GM18909 (cell line): ENCODE measurements around the gene MORF4L2.

Experiments
- ATAC-seq: cut with Tn5 transposase; IDR thresholded peaks from one replicate; pipeline ENCODE4 v1.9.1; 2021; ENCODE audit warnings: mild to moderate bottlenecking; ENCODE audit not compliant: unreplicated experiment, poor library complexity

Gene MORF4L2

DNA sequence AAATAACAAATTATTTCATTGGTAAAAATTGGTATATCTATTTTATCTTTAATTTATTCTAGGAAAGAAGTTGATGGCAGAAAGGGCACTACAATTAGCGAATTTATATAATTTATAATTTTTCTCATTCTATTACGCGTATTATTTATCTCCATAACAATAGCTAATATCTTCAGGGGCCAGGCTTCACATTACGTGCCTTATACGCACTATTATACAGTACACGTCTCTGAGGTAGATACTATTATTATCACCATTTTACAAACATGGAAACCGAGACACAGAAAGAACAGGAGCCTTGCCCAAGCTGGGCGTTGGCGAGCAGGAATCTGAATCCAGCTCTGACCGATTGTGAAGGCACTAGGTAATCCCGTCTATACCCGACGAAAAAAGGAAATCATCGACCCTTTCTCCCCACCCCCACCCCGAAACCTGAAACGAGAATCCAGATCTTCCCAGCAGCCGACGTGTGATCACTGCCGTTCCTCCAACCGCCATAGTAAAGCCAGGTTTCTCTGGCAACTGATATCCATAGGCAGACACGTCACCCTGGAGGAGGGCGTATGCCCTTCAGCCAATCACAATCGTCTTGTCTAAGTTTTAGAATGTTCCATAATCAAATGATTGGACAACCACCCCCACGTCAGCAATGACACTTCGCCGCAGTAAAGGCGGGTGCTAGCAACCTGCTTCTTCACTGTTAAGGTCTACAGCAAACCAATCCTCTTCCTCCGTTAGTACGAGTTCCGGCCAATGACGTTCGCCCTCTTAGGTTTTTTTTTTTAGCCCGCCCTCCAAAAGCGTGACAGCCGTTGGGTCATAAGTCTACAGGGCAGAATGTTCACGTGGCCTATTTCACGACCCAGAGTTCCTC is at the start of gene MORF4L2:
Gene MORF4L2 (minus strand): TSS at position 501 of the 874 bp plus-strand sequence. CDS start 9,672 bp downstream, outside the sequence.
- peak; percentile 94 for ATAC-seq

- no peak for ATAC-seq
These were observed 47.7 kb upstream of the MORF4L2 start for GRCh38 chrX:103734125-103734760.

DNA sequence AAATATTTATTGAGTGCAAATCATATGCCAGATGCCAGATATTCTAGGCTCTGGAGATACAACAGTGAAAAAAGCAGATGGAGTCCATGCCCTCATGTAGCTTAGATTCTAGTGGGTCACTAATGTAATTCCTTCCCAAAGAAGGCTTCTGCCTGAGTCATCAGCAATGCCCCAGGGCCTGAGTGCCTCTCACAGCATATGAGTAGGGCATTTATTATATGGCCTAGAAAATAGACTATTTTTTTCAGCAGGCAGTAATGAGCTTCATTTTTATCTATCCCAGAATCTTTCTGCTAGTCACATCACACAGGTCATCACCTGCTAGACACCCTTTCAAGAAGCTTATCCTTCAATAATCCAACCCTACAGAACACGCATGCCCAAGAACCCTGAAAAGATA is 46.5 kb upstream of the MORF4L2 start:
- no peak for ATAC-seq

DNA sequence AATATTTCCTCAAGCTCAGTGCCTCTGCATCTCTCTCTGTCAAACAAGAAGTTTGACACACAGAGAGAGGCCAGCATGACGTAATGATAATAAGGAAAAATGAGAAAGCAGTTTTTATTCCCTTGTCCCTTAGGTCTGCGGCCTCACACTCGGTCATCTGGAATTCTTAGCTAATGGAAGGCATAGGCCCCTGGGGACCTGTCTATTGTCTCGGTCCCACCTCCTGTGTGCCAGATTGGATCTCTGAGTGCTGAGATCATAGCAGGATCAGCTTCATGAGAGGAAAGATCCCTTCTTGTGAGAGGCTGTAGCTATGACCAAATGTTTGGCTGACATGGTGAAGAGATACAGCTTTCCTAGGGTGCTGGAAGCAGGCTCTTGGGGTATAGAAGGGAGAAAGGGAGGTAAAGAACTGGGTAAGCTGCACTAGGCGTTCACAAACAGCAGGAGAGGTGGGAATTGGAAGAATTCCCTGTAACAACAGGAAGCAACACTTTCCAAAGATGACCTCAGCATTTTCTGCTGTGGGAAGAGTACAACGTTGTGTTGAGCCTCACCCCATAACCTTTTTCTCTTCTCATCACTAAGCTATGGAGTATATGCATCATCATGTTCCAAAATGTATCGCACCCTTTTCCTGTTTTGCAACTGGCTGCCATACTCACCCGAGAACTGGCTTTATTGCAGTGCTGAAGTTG is 44.4 kb upstream of the MORF4L2 start:
- ATAC-seq = no peak

DNA sequence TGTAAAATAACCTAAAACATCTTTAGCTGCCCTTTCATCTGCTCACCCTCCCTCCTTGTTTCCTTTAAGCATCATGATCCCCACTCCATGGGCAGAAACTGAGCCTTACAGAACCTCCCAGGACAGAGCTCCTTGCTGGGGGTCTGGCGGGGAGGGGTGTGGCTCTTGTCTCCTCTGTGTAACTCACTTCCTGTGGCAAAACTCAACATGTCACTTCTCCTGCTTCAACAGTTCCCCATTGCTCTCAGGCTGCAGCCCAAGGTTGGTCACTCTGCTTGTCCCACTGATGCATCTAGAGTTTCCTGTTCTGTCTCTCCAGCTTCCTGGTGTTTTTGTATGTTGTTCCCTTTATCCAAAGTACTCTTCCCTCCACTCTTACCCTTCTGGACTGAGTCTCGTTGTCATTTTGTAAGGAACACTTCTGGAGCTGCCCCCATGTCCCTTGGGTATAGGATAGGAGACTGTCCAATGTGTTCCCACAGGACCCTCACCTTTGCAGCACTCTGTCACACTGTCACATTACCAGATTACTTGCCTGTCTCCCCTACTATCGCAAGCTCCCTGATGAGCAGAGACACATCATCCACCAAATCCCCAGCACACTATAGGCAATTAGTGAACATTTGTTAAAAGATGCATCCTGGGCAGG is 43.8 kb upstream of the MORF4L2 start:
- no peak for ATAC-seq

DNA sequence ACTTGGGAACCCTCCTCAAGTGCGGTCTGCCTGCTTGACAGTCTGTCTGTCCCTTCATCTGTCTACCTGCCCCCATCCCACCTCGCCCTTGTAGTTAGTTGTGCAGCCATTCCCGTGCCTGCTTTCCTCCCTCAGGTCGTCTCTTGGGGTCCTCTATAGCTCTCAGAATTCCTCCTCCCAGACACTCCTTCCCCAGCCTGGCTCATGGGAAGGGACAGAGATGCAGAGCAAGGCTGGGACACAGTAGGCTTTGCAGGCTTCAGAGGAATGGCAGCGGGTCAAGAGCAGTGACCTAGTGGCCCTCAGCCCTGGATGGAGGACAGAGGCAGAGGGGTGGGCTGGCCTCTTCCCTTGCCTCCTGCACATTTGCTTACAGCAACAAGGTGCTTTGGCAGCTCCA is 42.5 kb upstream of the MORF4L2 start:
- no peak for ATAC-seq

- ATAC-seq = no peak
These were observed 40.6 kb upstream of the MORF4L2 start for GRCh38 chrX:103727115-103727514.

DNA sequence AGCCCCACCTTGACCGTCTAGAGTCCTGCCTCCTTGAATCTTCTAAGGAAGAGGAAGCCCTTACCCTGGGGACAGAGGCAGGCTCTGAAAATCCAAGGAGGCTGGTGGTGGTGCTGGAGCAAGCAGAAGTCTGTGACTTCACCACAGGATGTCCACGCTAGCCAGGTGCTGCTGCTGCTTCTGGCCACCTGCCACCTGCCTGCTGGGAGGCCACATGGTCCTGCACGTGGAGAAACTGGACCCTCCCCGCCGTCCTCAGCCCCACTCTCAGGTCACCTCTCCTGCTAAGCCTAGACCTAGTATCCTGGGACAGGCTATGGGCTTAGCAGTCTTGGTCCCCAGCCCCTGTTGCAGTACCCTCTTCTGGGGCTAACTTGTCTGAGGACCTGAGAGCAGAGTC is 40.0 kb upstream of the MORF4L2 start:
- ATAC-seq = no peak

DNA sequence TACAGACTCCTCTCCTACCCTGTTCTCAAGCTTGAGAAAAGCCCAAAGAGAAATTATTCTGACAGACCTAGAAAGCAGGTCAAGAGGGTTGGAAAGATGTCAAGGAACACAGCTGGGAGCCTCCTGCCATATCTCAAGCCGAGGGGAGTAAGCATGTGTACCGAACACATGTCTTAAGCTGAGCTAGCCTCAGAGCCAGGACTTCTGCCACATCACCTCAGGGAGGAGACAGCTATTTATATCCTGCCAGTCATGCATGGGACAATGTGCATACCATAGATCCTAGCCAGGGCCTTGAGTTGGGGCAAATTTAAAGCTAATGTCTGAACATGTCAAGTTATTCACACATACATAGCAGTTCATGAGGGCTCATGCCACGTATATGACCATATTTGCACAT is 36.0 kb upstream of the MORF4L2 start:
- ATAC-seq = no peak

DNA sequence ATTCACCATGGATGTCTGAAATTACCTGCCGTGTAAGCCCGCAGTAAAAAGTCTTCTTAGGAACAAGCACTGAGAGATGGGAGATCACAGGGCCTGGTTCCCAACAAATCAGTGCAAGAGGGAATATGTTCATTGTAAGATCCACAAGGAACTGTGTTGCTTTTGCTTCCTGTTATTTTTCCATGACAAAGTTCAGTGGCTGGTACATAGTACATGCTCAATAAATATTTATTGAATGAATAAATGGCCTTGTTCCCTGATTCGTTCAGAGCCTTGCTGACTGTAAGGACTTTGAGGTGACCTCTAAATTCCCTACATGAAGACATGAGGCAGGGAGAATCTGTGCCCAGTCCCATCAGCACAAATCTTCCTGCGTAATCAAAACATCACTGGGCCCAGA is 31.6 kb upstream of the MORF4L2 start:
- no peak for ATAC-seq

DNA sequence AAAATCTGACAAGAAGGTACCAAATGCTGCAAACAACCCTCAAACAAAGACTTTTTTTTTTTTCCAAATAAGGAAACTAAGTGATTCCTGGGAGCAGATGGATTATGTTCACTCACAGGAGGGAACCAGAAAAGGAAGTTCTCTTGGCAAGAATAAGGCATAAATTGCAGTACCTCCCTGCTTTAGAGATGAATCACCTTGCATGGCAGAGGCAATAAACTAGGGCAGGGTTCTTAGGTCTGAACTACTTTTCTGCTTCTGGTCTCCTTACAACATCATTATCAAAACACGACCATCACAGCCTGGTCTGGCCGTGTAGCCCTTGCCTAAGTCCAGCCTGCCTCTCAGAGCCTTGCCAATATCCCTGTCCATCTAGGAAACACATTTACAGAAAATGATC is 30.5 kb upstream of the MORF4L2 start:
- no peak for ATAC-seq

- no peak for ATAC-seq
These were observed 24.1 kb upstream of the MORF4L2 start, which contains the start of gene TMEM31 for GRCh38 chrX:103710609-103711008. Gene TMEM31 (plus strand): TSS chrX:103710909. CDS start chrX:103712259, 1,350 bp downstream.

- no peak for ATAC-seq
These were observed 18.4 kb upstream of the MORF4L2 start for GRCh38 chrX:103704863-103705262.

- ATAC-seq = no peak
These were observed 12.7 kb upstream of the MORF4L2 start for GRCh38 chrX:103699243-103699642.

DNA sequence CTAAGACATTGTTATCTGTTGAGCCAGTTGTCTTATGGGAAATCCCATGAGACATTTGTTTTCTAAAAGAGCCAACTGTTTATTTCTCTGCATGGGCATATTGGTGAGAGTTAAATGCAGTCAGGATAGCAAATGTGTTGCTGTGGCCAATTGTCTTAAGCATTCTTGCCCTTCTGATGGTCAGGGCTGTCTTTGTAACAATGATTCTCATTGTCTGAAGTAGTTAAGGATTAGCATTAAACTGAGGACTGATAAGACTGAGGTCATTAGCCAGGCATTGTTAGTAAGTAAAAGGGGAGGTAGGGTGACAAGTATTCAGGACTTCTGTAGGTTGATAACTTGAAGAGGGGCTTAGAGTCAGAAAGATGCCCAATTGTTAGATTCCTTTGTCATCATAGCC is 11.2 kb upstream of the MORF4L2 start:
- ATAC-seq = no peak

- no peak for ATAC-seq
These were observed 4.6 kb upstream of the MORF4L2 start for GRCh38 chrX:103691059-103691458.

- no peak for ATAC-seq
These were observed 2.4 kb upstream of the MORF4L2 start for GRCh38 chrX:103688946-103689345.

DNA sequence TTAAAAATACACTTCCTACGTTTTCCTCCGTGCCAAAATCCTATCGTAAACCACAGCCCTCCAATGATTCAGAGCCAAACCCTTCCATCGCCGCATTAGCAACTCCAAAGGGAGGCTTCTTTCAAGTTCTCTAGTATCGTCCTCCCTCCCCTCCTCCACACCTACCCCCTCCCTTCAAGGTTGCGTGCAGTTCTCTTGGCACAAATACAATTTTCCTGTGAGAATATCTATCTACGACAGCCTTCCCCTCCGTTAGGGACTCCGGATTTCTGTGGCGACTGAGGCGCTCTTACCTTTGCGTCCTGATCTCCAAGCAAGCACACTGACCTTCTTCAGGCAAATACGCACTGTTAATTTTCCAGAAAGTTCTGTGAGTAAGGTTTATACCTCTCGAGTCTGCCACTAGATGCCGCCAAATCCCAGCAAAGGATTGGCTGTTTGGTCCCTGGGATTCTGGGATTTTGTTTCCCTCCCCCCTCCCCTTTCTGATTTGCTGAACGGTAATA is 1.2 kb upstream of the MORF4L2 start:
- no peak for ATAC-seq

- ATAC-seq = peak; percentile 52
These were observed 685 bp upstream of the MORF4L2 start for GRCh38 chrX:103687073-103687695.

GRCh38 chrX:103685396-103685795 is 1.1 kb downstream of the MORF4L2 start:
- ATAC-seq = no peak
